NCI-H2081 treated with DMSO at 0.1 percent for 48 hours (cell line): Measurements from ENCODE around the gene PTPRB.

Source experiments
- DNase-seq: peaks from one replicate; lab custom pipeline; 2025; lab: John Stamatoyannopoulos, UW

PTPRB gene

GRCh38 chr12:70637303-70638085 is at the start of gene PTPRB:
Gene PTPRB (minus strand): TSS chr12:70637429. CDS start chr12:70637395, 34 bp downstream.
- no peak for DNase-seq

- DNase-seq = no peak
Observed at GRCh38 chr12:70686907-70687306, 49.7 kb upstream of the PTPRB start.

GRCh38 chr12:70686299-70686698 is 49.1 kb upstream of the PTPRB start:
- DNase-seq = no peak

- no peak for DNase-seq
Observed at GRCh38 chr12:70683976-70684375, 46.7 kb upstream of the PTPRB start.

- DNase-seq = no peak
Observed at GRCh38 chr12:70671698-70672097, 34.5 kb upstream of the PTPRB start.

GRCh38 chr12:70670948-70671347 is 33.7 kb upstream of the PTPRB start:
- no peak for DNase-seq

GRCh38 chr12:70667253-70667652 is 30.0 kb upstream of the PTPRB start:
- no peak for DNase-seq

GRCh38 chr12:70666364-70666763 is 29.1 kb upstream of the PTPRB start:
- no peak for DNase-seq

- DNase-seq = peak; percentile 85
Observed at GRCh38 chr12:70664465-70664881, 27.2 kb upstream of the PTPRB start.

GRCh38 chr12:70663838-70664237 is 26.6 kb upstream of the PTPRB start:
- DNase-seq = no peak

GRCh38 chr12:70661466-70662161 is 24.4 kb upstream of the PTPRB start:
- DNase-seq = no peak

- no peak for DNase-seq
Observed at GRCh38 chr12:70660620-70661219, 23.5 kb upstream of the PTPRB start.

GRCh38 chr12:70660002-70660604 is 22.9 kb upstream of the PTPRB start:
- no peak for DNase-seq

GRCh38 chr12:70659077-70659606 is 21.9 kb upstream of the PTPRB start:
- no peak for DNase-seq

GRCh38 chr12:70657616-70658286 is 20.5 kb upstream of the PTPRB start:
- DNase-seq = no peak

- DNase-seq = no peak
Observed at GRCh38 chr12:70652451-70652850, 15.2 kb upstream of the PTPRB start.

GRCh38 chr12:70648831-70649230 is 11.6 kb upstream of the PTPRB start:
- DNase-seq = no peak

- DNase-seq = no peak
Observed at GRCh38 chr12:70648191-70648590, 11.0 kb upstream of the PTPRB start.

- no peak for DNase-seq
Observed at GRCh38 chr12:70646850-70647249, 9.6 kb upstream of the PTPRB start.

GRCh38 chr12:70645494-70646317 is 8.5 kb upstream of the PTPRB start:
- DNase-seq = no peak

- DNase-seq = no peak
Observed at GRCh38 chr12:70644861-70645260, 7.6 kb upstream of the PTPRB start.
